ENCODE data around the gene ALKBH3.

DNA sequence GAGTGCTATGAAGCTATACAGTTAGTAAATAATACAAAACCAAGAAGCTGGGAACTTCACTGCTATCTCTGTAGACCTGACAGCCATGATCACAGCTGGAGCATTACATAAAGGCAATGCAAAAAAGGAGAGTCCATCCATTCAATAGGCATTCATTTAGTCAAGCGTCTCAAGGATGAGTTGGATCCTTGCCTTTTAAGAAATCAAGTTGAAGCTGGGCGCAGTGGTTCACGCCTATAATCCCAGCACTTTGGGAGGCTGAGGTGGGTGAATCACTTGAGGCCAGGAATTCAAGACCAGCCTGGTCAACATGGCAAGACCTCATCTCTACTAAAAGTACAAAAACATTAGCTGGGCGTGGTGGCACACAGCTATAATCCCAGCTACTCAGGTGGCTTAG is 48.1 kb upstream of the ALKBH3 start:
- TF ChIP-seq POLR2A (IDR thresholded peaks at IDR 0.05), result no peak
- TF ChIP-seq EP300 (IDR thresholded peaks at IDR 0.05), result no peak
- TF ChIP-seq, protein P1, sequence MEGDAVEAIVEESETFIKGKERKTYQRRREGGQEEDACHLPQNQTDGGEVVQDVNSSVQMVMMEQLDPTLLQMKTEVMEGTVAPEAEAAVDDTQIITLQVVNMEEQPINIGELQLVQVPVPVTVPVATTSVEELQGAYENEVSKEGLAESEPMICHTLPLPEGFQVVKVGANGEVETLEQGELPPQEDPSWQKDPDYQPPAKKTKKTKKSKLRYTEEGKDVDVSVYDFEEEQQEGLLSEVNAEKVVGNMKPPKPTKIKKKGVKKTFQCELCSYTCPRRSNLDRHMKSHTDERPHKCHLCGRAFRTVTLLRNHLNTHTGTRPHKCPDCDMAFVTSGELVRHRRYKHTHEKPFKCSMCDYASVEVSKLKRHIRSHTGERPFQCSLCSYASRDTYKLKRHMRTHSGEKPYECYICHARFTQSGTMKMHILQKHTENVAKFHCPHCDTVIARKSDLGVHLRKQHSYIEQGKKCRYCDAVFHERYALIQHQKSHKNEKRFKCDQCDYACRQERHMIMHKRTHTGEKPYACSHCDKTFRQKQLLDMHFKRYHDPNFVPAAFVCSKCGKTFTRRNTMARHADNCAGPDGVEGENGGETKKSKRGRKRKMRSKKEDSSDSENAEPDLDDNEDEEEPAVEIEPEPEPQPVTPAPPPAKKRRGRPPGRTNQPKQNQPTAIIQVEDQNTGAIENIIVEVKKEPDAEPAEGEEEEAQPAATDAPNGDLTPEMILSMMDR (IDR thresholded peaks at IDR 0.05), result no peak
- no peak for TF ChIP-seq POLR2AphosphoS5 (IDR thresholded peaks at IDR 0.05)

Data from stomach (tissue), 4 donors.